ENCODE measurements around the gene RECK. TPM values are rescaled to one million over a fixed set of nuclear protein-coding genes. Genes with fewer than 3 reads are reported as not detected.

RECK gene
- total and polyA plus RNA-seq, 8 donors: 0.95 to 4.6 (median 1.7) TPM

GRCh38 chr9:36018129-36018528 lies 18.6 kb upstream of the RECK start:
- FAIRE-seq: no peak
- H3K36me3 ChIP-seq: no peaks in the 10 kb centered on the region
- H3K4me1 ChIP-seq: no peaks in the 10 kb centered on the region
- no peak for DNase-seq
- intact Hi-C loops (cut with DNase I): no loop called here
- H3K27me3 ChIP-seq: no peaks in the 10 kb centered on the region
- ATAC-seq: no peak
- H3K27ac ChIP-seq: no peak overlapping the region
- H3K9me3 ChIP-seq: no peaks in the 10 kb centered on the region
- TF ChIP-seq CTCF (IDR thresholded peaks at IDR 0.05): no peak
- WGBS, 2 donors: 82 to 92% methylated on average over 3 of the region's 3 CpGs
- no peak overlapping the region for H3K4me3 ChIP-seq

DNA sequence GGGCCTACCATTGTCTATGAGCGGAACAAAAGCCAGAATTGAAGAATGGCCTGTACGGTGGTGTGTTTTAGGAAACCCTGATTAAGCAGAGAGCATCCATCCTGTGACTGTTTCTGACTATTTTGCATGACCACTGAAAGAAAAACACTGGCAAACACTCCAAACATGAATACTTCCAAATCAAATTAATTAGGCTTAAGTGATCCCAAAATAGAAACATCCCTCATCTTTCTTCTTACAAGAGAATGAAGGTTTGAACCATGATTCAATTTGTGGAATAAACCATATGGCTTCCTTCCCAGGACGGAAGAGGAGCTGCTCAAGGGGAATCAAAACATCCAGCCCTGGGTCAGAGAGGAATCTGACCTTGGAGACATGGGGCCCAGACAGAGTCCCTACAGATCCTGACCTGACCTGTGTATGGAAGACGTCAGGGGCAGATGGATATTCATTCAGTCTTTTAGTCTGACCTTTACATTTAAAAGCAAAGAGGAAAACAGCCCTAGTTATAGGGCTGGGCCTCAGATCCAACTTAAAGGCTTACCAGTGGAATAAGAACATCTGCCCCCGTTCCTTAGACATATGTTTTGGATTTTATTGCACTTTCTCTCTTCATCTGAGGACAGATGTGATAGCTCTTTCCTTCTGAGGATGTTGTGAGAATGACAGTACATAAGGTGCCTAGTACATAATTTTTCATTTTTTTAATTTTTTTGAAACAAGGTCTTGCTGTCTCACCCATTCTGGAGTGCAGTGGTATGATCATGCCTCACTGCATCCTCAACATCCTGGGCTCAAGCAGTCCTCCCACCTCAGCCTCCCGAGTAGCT lies 17.6 kb upstream of the RECK start:
- TF ChIP-seq CTCF (IDR thresholded peaks at IDR 0.05): no peak
- intact Hi-C loops (cut with DNase I): no loop called here
- DNase-seq: no peak
- H3K27ac ChIP-seq: no peak overlapping the region
- no peaks in the 10 kb centered on the region for H3K27me3 ChIP-seq
- FAIRE-seq: no peak
- 70 to 74% methylated on average over 6 of the region's 6 CpGs for WGBS, 2 donors
- ATAC-seq: no peak
- H3K36me3 ChIP-seq: no peaks in the 10 kb centered on the region
- H3K9me3 ChIP-seq: no peaks in the 10 kb centered on the region
- H3K4me1 ChIP-seq: no peaks in the 10 kb centered on the region
- no peak overlapping the region for H3K4me3 ChIP-seq

DNA sequence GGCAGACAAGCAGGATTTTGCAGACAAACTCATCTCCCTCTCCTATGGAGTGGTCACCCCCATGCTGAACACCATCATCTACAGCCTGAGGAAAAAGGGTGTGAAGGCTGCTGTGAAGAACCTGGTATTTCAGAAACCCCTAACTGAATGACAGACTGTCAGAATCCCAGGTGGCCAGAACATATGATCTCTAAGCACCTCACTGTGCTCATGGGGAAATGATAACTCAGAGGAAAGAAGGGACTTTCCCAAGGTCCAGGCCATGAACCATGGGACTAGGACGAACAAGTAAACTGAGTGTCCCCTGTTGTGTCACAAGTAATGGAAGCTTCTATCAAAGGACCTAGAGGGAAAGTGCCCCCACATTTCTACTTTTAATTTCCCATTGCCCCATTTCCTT lies 14.7 kb upstream of the RECK start:
- no peak for TF ChIP-seq CTCF (IDR thresholded peaks at IDR 0.05)
- 76 to 95% methylated on average over 1 of the region's 1 CpG for WGBS, 2 donors
- no peaks in the 10 kb centered on the region for H3K4me1 ChIP-seq
- H3K36me3 ChIP-seq: no peaks in the 10 kb centered on the region
- H3K4me3 ChIP-seq: no peak overlapping the region
- H3K27ac ChIP-seq: no peak overlapping the region
- H3K27me3 ChIP-seq: no peaks in the 10 kb centered on the region
- no peaks in the 10 kb centered on the region for H3K9me3 ChIP-seq
- FAIRE-seq (no peak), DNase-seq (no peak), ATAC-seq (no peak)
- intact Hi-C loops (cut with DNase I): loop anchor here in 2 of 3 donors (5.0 to 10.0 kb wide), 2 partner anchors 65 to 67 kb away; partner anchors contain the start of gene OR2S2 (in 2 of the 2)

GRCh38 chr9:36023260-36024048 lies 13.3 kb upstream of the RECK start:
- Histone ChIP-seq H3K27me3 (no peaks in the 10 kb centered on the region), H3K27ac (no peak overlapping the region), H3K4me3 (no peak overlapping the region), H3K36me3 (no peaks in the 10 kb centered on the region), H3K4me1 (no peaks in the 10 kb centered on the region), H3K9me3 (no peaks in the 10 kb centered on the region)
- ATAC-seq: peak; percentile 58 to 94 (median 89)
- TF ChIP-seq CTCF (IDR thresholded peaks at IDR 0.05): peak; percentile 64 to 78 (median 70)
- 33 to 38% methylated on average over 13 of the region's 13 CpGs for WGBS, 2 donors
- DNase-seq: peak; percentile 42 to 73 (median 58)
- FAIRE-seq: no peak
- intact Hi-C loops (cut with DNase I): loop anchor here in 2 of 3 donors (5.0 to 10.0 kb wide), 2 partner anchors 66 to 69 kb away; partner anchors contain the start of gene OR2S2 (in 2 of the 2)
